Ovary (tissue), 3 donors: ENCODE data around the gene KRTAP21-2.

Experiments
- EP300 ChIP-seq: sonication (generic); formaldehyde crosslinking; IDR thresholded peaks from one replicate; pipeline ENCODE4 v1.6.1; 2017; ENCODE audit warnings: antibody characterized with exemption
- POLR2A ChIP-seq: fragments of 450-650 bp; IDR thresholded peaks from one replicate; pipeline ENCODE4 v1.6.1; 2017; ENCODE audit warnings: antibody characterized with exemption, mild to moderate bottlenecking, moderate library complexity
- TF ChIP-seq, protein P1 (sequence below), 3 donors: fragments of 450-650 bp in 2 of 3; fragments of 200-600 bp in 1 of 3; IDR thresholded peaks; one replicate each; pipeline versions ENCODE4 v1.5.1 to v1.8.0; 2016 to 2022; ENCODE audit warnings: antibody characterized with exemption in 3 of 3, mild to moderate bottlenecking in 1 of 3
- donor health status: DM: no; HTN: no; CAD: no.

DNA sequence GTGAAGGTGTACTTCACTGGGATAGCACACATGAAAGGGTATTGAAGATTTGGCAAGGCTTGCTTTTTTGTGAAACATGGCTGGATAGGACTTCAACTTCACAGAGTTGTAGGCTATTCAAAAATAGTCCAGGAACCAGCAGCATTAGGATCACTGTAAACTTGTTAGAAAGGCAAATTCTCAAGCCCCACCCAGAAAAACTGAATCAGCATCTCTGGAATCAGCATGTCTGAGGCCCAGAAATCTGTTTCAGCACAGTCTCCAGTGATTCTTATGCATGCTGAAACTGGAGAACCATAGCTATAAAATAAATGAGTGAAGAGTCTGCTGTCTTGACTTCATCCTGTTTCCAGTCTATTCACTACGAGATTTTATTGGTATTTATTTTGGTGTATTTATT, 20.3 kb downstream of the KRTAP21-2 start:
- TF ChIP-seq, protein P1, sequence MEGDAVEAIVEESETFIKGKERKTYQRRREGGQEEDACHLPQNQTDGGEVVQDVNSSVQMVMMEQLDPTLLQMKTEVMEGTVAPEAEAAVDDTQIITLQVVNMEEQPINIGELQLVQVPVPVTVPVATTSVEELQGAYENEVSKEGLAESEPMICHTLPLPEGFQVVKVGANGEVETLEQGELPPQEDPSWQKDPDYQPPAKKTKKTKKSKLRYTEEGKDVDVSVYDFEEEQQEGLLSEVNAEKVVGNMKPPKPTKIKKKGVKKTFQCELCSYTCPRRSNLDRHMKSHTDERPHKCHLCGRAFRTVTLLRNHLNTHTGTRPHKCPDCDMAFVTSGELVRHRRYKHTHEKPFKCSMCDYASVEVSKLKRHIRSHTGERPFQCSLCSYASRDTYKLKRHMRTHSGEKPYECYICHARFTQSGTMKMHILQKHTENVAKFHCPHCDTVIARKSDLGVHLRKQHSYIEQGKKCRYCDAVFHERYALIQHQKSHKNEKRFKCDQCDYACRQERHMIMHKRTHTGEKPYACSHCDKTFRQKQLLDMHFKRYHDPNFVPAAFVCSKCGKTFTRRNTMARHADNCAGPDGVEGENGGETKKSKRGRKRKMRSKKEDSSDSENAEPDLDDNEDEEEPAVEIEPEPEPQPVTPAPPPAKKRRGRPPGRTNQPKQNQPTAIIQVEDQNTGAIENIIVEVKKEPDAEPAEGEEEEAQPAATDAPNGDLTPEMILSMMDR (IDR thresholded peaks at IDR 0.05): no peak
- TF ChIP-seq POLR2A (no peak), EP300 (no peak)
